ENCODE results near the gene CALML3. TPM values are rescaled to one million over a fixed set of nuclear protein-coding genes. Genes with fewer than 3 reads are reported as not detected.

Gene CALML3
- total and polyA plus RNA-seq, 2 donors (not counting 1 experiment from before 2014, with no cell fraction given), result not detected

GRCh38 chr10:5480162-5480941 lies 44.4 kb upstream of the CALML3 start:
- Mint-ChIP-seq H3K4me1 (peaks cover 2% of the 10 kb centered on the region), H3K27ac (no peak overlapping the region), H3K27me3 (peaks cover 7% of the 10 kb centered on the region), H3K4me3 (no peak overlapping the region), H3K9me3 (ENCODE audit: insufficient read depth) (no peaks in the 10 kb centered on the region)
- DNase-seq (no peak), ATAC-seq (ENCODE audit: low read depth) (no peak)
- Histone ChIP-seq H3K79me2 (ENCODE audit: control insufficient read depth, insufficient read depth, low read length) (no peaks in the 10 kb centered on the region), H3K9ac (ENCODE audit: low read length) (no peak overlapping the region), H3K36me3 (replicated peaks in 1 of 2; ENCODE audit: control extremely low read depth in 1 of 2, control insufficient read depth in 1 of 2, extremely low read depth in 1 of 2, insufficient read depth in 2 of 2, low read length in 1 of 2) (no peaks in the 10 kb centered on the region), H3K4me3 (ENCODE audit: control extremely low read depth in 1 of 5, extremely low read depth in 1 of 5, insufficient read depth in 1 of 5, low read depth in 2 of 5, low read length in 4 of 5) (no peak overlapping the region), H2AFZ (ENCODE audit: insufficient read depth, low read depth, low read length, poor library complexity, severe bottlenecking) (peak overlapping the region; percentile 33), H3K27ac (ENCODE audit: low read length in 2 of 2) (no peak overlapping the region), H4K20me1 (ENCODE audit: control insufficient read depth, insufficient read depth, low read length, poor library complexity, severe bottlenecking) (no peaks in the 10 kb centered on the region), H3K27me3 (replicated peaks in 1 of 4; ENCODE audit: control extremely low read depth in 1 of 4, control insufficient read depth in 3 of 4, insufficient read depth in 4 of 4, low read length in 3 of 4) (no peaks in the 10 kb centered on the region), H3K9me3 (ENCODE audit: control extremely low read depth in 1 of 3, control insufficient read depth in 2 of 3, insufficient read depth in 1 of 3, low read length in 2 of 3) (peaks cover 0 to 12% (median 0%) of the 10 kb centered on the region in 3 donors), H3K4me1 (ENCODE audit: control insufficient read depth in 2 of 2, insufficient read depth in 2 of 2, low read length in 2 of 2) (no peaks in the 10 kb centered on the region), H3K4me2 (replicated peaks; ENCODE audit: low read depth, low read length, poor library complexity, severe bottlenecking) (no peak overlapping the region)
- no peak for TF ChIP-seq EZH2 (IDR thresholded peaks at IDR 0.05; ENCODE audit: borderline replicate concordance, insufficient read depth, low read depth, low read length, poor library complexity, severe bottlenecking)
- TF ChIP-seq, protein P1, sequence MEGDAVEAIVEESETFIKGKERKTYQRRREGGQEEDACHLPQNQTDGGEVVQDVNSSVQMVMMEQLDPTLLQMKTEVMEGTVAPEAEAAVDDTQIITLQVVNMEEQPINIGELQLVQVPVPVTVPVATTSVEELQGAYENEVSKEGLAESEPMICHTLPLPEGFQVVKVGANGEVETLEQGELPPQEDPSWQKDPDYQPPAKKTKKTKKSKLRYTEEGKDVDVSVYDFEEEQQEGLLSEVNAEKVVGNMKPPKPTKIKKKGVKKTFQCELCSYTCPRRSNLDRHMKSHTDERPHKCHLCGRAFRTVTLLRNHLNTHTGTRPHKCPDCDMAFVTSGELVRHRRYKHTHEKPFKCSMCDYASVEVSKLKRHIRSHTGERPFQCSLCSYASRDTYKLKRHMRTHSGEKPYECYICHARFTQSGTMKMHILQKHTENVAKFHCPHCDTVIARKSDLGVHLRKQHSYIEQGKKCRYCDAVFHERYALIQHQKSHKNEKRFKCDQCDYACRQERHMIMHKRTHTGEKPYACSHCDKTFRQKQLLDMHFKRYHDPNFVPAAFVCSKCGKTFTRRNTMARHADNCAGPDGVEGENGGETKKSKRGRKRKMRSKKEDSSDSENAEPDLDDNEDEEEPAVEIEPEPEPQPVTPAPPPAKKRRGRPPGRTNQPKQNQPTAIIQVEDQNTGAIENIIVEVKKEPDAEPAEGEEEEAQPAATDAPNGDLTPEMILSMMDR (IDR thresholded peaks at IDR 0.05), result no peak
- 83% methylated on average over 21 of the region's 21 CpGs for WGBS (ENCODE audit: insufficient coverage)
- ChIA-PET CTCF (no interaction called here), POLR2A (no interaction called here)
- intact Hi-C loops (cut with micrococcal nuclease), result no loop called here

- Histone ChIP-seq H4K20me1 (ENCODE audit: control insufficient read depth, insufficient read depth, low read length, poor library complexity, severe bottlenecking) (no peaks in the 10 kb centered on the region), H3K4me2 (replicated peaks; ENCODE audit: low read depth, low read length, poor library complexity, severe bottlenecking) (no peak overlapping the region), H3K79me2 (ENCODE audit: control insufficient read depth, insufficient read depth, low read length) (no peaks in the 10 kb centered on the region), H3K27me3 (replicated peaks in 1 of 4; ENCODE audit: control extremely low read depth in 1 of 4, control insufficient read depth in 3 of 4, insufficient read depth in 4 of 4, low read length in 3 of 4) (no peaks in the 10 kb centered on the region), H3K4me3 (ENCODE audit: control extremely low read depth in 1 of 5, extremely low read depth in 1 of 5, insufficient read depth in 1 of 5, low read depth in 2 of 5, low read length in 4 of 5) (no peak overlapping the region), H2AFZ (ENCODE audit: insufficient read depth, low read depth, low read length, poor library complexity, severe bottlenecking) (no peak overlapping the region), H3K9ac (ENCODE audit: low read length) (no peak overlapping the region), H3K9me3 (ENCODE audit: control extremely low read depth in 1 of 3, control insufficient read depth in 2 of 3, insufficient read depth in 1 of 3, low read length in 2 of 3) (peaks cover 0 to 12% (median 0%) of the 10 kb centered on the region in 3 donors), H3K4me1 (ENCODE audit: control insufficient read depth in 2 of 2, insufficient read depth in 2 of 2, low read length in 2 of 2) (no peaks in the 10 kb centered on the region), H3K27ac (ENCODE audit: low read length in 2 of 2) (no peak overlapping the region), H3K36me3 (replicated peaks in 1 of 2; ENCODE audit: control extremely low read depth in 1 of 2, control insufficient read depth in 1 of 2, extremely low read depth in 1 of 2, insufficient read depth in 2 of 2, low read length in 1 of 2) (no peaks in the 10 kb centered on the region)
- ChIA-PET CTCF (no interaction called here), POLR2A (no interaction called here)
- Mint-ChIP-seq H3K4me3 (no peak overlapping the region), H3K27me3 (peaks cover 7% of the 10 kb centered on the region), H3K4me1 (peaks cover 2% of the 10 kb centered on the region), H3K9me3 (ENCODE audit: insufficient read depth) (no peaks in the 10 kb centered on the region), H3K27ac (no peak overlapping the region)
- TF ChIP-seq EZH2 (IDR thresholded peaks at IDR 0.05; ENCODE audit: borderline replicate concordance, insufficient read depth, low read depth, low read length, poor library complexity, severe bottlenecking), result no peak
- TF ChIP-seq, protein P1 (IDR thresholded peaks at IDR 0.05), result no peak
- ATAC-seq (ENCODE audit: low read depth) (no peak), DNase-seq (no peak)
- intact Hi-C loops (cut with micrococcal nuclease), result no loop called here
- over 99% methylated on average over 11 of the region's 12 CpGs for WGBS (ENCODE audit: insufficient coverage)
Measured at GRCh38 chr10:5481121-5481520, 43.6 kb upstream of the CALML3 start.

All from B cell (primary cell).